CD14-positive monocyte (primary cell): ENCODE results near the gene CYP4F11. TPM values are rescaled to one million over a fixed set of nuclear protein-coding genes. Genes with fewer than 3 reads are reported as not detected.

Experiments used
- DNase-seq, 3 donors: peaks; one replicate each; pipeline ENCODE4 v3.0.0-alpha.2; 2011 to 2022
- H2AFZ ChIP-seq: 2 replicates; pipeline ENCODE4 v1.6.0; 2012; ENCODE audit warnings: mild to moderate bottlenecking, low read depth, low read length, inconsistent platforms; ENCODE audit not compliant: insufficient read depth, poor library complexity, severe bottlenecking
- H3K27ac ChIP-seq, 2 donors: 1 replicate in 1 of 2; 2 replicates in 1 of 2; pipeline ENCODE4 v1.5.1; 2012 to 2013; ENCODE audit warnings: low read length in 2 of 2, control low read depth in 1 of 2, inconsistent platforms in 1 of 2, low read depth in 1 of 2, mild to moderate bottlenecking in 1 of 2
- H3K27me3 ChIP-seq, 2 donors: one replicate each; pipeline versions ENCODE4 v1.6.0 to v1.6.1; 2011 to 2013; ENCODE audit warnings: low read length in 2 of 2; ENCODE audit not compliant: control insufficient read depth in 2 of 2, insufficient read depth in 2 of 2
- H3K36me3 ChIP-seq, 2 donors: replicated peaks in 1 of 2; 1 replicate in 1 of 2; 2 replicates in 1 of 2; pipeline versions ENCODE4 v1.5.1 to v1.6.1; 2012 to 2013; ENCODE audit warnings: low read length in 2 of 2, control low read depth in 1 of 2, inconsistent platforms in 1 of 2, mild to moderate bottlenecking in 1 of 2; ENCODE audit not compliant: insufficient read depth in 2 of 2, control insufficient read depth in 1 of 2
- H3K4me1 ChIP-seq, 2 donors: 1 replicate in 1 of 2; 2 replicates in 1 of 2; pipeline versions ENCODE4 v1.5.1 to v1.6.1; 2012 to 2013; ENCODE audit warnings: low read length in 2 of 2, control low read depth in 1 of 2, inconsistent platforms in 1 of 2, mild to moderate bottlenecking in 1 of 2, moderate library complexity in 1 of 2; ENCODE audit not compliant: insufficient read depth in 2 of 2, control insufficient read depth in 1 of 2
- H3K4me2 ChIP-seq: replicated peaks from 2 replicates; pipeline ENCODE3; 2012; ENCODE audit warnings: low read length, moderate library complexity, mild to moderate bottlenecking; ENCODE audit not compliant: poor library complexity, severe bottlenecking; ENCODE audit errors: extremely low read depth
- H3K4me3 ChIP-seq, 3 experiments: fragments of 200-600 bp in 1 of 3; sonication (generic) in 1 of 3; replicated peaks in 1 of 3; 1 replicate in 2 of 3; 2 replicates in 1 of 3; pipeline ENCODE4 v1.5.1; 2011 to 2013; ENCODE audit warnings: low read length in 3 of 3, mild to moderate bottlenecking in 3 of 3, control low read depth in 2 of 3, low read depth in 2 of 3, inconsistent platforms in 1 of 3, moderate library complexity in 1 of 3
- H3K79me2 ChIP-seq: 2 replicates; pipeline ENCODE4 v1.6.0; 2012; ENCODE audit warnings: mild to moderate bottlenecking, control low read depth, inconsistent platforms, low read length, moderate library complexity; ENCODE audit not compliant: insufficient read depth
- H3K9ac ChIP-seq: 2 replicates; pipeline ENCODE4 v1.6.0; 2017; ENCODE audit warnings: low read length, mild to moderate bottlenecking; ENCODE audit not compliant: insufficient read depth, poor library complexity, severe bottlenecking
- H3K9me3 ChIP-seq, 2 donors: replicated peaks in 1 of 2; 1 replicate in 1 of 2; 2 replicates in 1 of 2; pipeline versions ENCODE4 v1.5.1 to v1.6.1; 2012 to 2013; ENCODE audit warnings: low read length in 2 of 2, control low read depth in 1 of 2; ENCODE audit not compliant: control insufficient read depth in 1 of 2, insufficient read depth in 1 of 2
- H4K20me1 ChIP-seq: 2 replicates; pipeline ENCODE4 v1.6.0; 2012; ENCODE audit warnings: mild to moderate bottlenecking, low read length, control low read depth, moderate library complexity; ENCODE audit not compliant: insufficient read depth
- H3K27ac Mint-ChIP-seq, 7 donors: one replicate each; pipeline ENCODE4 v1.8.0; 2020; ENCODE audit warnings: mild to moderate bottlenecking in 7 of 7, mixed read lengths in 7 of 7, moderate library complexity in 6 of 7, inconsistent platforms in 2 of 7
- H3K27me3 Mint-ChIP-seq, 3 donors: one replicate each; pipeline ENCODE4 v1.8.0; 2021 to 2022; ENCODE audit warnings: low read depth in 3 of 3, mild to moderate bottlenecking in 3 of 3, mixed read lengths in 3 of 3, moderate library complexity in 3 of 3, inconsistent platforms in 1 of 3
- H3K36me3 Mint-ChIP-seq, 2 donors: one replicate each; pipeline ENCODE4 v1.8.0; 2020; ENCODE audit warnings: mixed read lengths in 2 of 2, inconsistent platforms in 1 of 2, mild to moderate bottlenecking in 1 of 2
- H3K4me1 Mint-ChIP-seq: one replicate; pipeline ENCODE4 v1.8.0; 2020; ENCODE audit warnings: mild to moderate bottlenecking, mixed read lengths
- H3K4me3 Mint-ChIP-seq, 2 donors: one replicate each; pipeline ENCODE4 v1.8.0; 2020; ENCODE audit warnings: mild to moderate bottlenecking in 2 of 2, mixed read lengths in 2 of 2, moderate library complexity in 1 of 2
- H3K9me3 Mint-ChIP-seq, 7 donors: one replicate each; pipeline ENCODE4 v1.8.0; 2020 to 2022; ENCODE audit warnings: mixed read lengths in 7 of 7, mild to moderate bottlenecking in 6 of 7, moderate library complexity in 6 of 7, inconsistent platforms in 2 of 7
- CTCF ChIP-seq: fragments of 200-600 bp; IDR thresholded peaks from one replicate; pipeline ENCODE4 v1.8.0; 2022; ENCODE audit warnings: antibody characterized with exemption, mild to moderate bottlenecking
- WGBS: methylation state at CpG from one replicate; pipeline ENCODE4 v1.1.5; 2013; ENCODE audit warnings: missing lambda C conversion rate; ENCODE audit not compliant: insufficient coverage; 5-methylcytosine and 5-hydroxymethylcytosine counted together
- intact Hi-C, 2 donors: fragments of 100-400 bp; cut with micrococcal nuclease; formaldehyde crosslinking; loops; one replicate each; pipeline versions ENCODE4 v1.15.0 to v1.15.1; 2023
- polyA plus RNA-seq, 3 donors: library from polyadenylated mRNA; depleted of rRNA in 1 of 3; unstranded in 2 of 3; stranded (reverse) in 1 of 3; fragments of 300-500 nt in 2 of 3; fragments of >200 nt in 1 of 3; fragmentation: Illumina TruSeq in 2 of 3; gene quantifications; 1 replicate in 2 of 3; 2 replicates in 1 of 3; pipeline ENCODE4 v1.2.3, GENCODE V29; 2012 to 2021

The CYP4F11 gene
- polyA plus RNA-seq, 3 donors = not detected

- Histone ChIP-seq H4K20me1 (no peaks in the 10 kb centered on the region), H3K4me1 (no peaks in the 10 kb centered on the region), H3K9ac (no peak overlapping the region), H3K4me3 (no peak overlapping the region), H3K79me2 (no peaks in the 10 kb centered on the region), H3K9me3 (peaks cover 9 to 19% of the 10 kb centered on the region in 2 donors), H3K4me2 (no peak overlapping the region), H3K36me3 (no peaks in the 10 kb centered on the region), H2AFZ (no peak overlapping the region), H3K27ac (no peak overlapping the region), H3K27me3 (peaks cover 2 to 9% of the 10 kb centered on the region in 2 donors)
- Mint-ChIP-seq H3K27me3 (peaks cover 6 to 42% (median 37%) of the 10 kb centered on the region in 3 donors), H3K4me3 (no peak overlapping the region), H3K36me3 (no peaks in the 10 kb centered on the region), H3K4me1 (no peaks in the 10 kb centered on the region), H3K9me3 (peaks cover 13 to 39% (median 30%) of the 10 kb centered on the region in 7 donors), H3K27ac (no peak overlapping the region)
- WGBS = 70% methylated on average over 2 of the region's 4 CpGs
- DNase-seq = no peak
- intact Hi-C loops = no loop called here
- no peak for TF ChIP-seq CTCF
Observed at GRCh38 chr19:15944401-15944800, 10.1 kb upstream of the CYP4F11 start.

DNA sequence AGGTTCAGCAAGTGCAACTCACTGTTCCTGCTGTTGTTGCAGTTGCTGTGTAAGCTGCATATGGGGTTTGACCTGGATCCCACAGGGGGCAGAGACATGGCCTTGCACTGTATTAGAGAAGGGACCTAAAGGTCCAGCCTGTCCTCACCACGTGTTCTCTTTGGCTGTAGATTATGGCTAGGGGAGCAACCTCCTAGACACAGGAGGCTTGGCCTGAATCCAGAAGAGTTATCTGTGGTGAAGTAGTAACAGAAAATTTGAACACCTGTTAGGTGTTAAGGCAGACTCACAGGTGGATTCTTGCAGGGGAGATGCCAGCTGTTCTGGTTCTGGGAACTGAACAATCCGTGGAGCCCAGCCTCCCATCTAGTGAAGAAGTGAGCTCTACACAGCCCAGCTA is 3.4 kb upstream of the CYP4F11 start:
- no peak for DNase-seq
- no peak overlapping the region for H3K27ac ChIP-seq
- no peaks in the 10 kb centered on the region for H3K36me3 ChIP-seq
- Mint-ChIP-seq H3K36me3 (no peaks in the 10 kb centered on the region), H3K4me1 (no peaks in the 10 kb centered on the region), H3K27me3 (peaks cover 18 to 49% (median 45%) of the 10 kb centered on the region in 3 donors), H3K27ac (peak overlapping the region in 1 of 7 donors; percentile 74), H3K9me3 (peaks cover 2 to 13% (median 8%) of the 10 kb centered on the region in 7 donors), H3K4me3 (no peak overlapping the region)
- no peaks in the 10 kb centered on the region for H3K4me1 ChIP-seq
- TF ChIP-seq CTCF = no peak
- H3K4me2 ChIP-seq = no peak overlapping the region
- peaks cover 11 to 12% of the 10 kb centered on the region in 2 donors for H3K9me3 ChIP-seq
- intact Hi-C loops = no loop called here
- no peak overlapping the region for H3K9ac ChIP-seq
- 100% methylated on average over 1 of the region's 2 CpGs for WGBS
- H2AFZ ChIP-seq = no peak overlapping the region
- H3K27me3 ChIP-seq = peaks cover 18 to 22% of the 10 kb centered on the region in 2 donors
- no peak overlapping the region for H3K4me3 ChIP-seq
- H3K79me2 ChIP-seq = no peaks in the 10 kb centered on the region
- no peaks in the 10 kb centered on the region for H4K20me1 ChIP-seq
